Stimulated activated CD4-positive, alpha-beta T cell treated with anti-CD3 and anti-CD28 coated beads, Interleukin-12 subunit alpha, Interleukin-12 subunit beta, amount 100 ng/mL, for 4 hours (primary cell): ENCODE data around the gene MYOM3.
"Not testable (repeated sequence)": the region's sequence is repeated elsewhere in the genome, so short reads cannot be mapped to it uniquely, and the experiment has no call there.

ENCODE experiments used
- DNase-seq: peaks from one replicate; pipeline ENCODE4 v3.0.0-alpha.2; 2020

MYOM3 gene

GRCh38 chr1:24022581-24023361 lies 89.2 kb downstream of the MYOM3 start:
- no peak for DNase-seq

- no peak for DNase-seq
Observed at GRCh38 chr1:24021403-24022266, 90.3 kb downstream of the MYOM3 start.

GRCh38 chr1:24020470-24020869 lies 91.5 kb downstream of the MYOM3 start:
- DNase-seq: no peak

GRCh38 chr1:24020025-24020424 lies 91.9 kb downstream of the MYOM3 start:
- no peak for DNase-seq

- no peak for DNase-seq
Observed at GRCh38 chr1:24018611-24019580, 93.0 kb downstream of the MYOM3 start.

- DNase-seq: no peak
Observed at GRCh38 chr1:24015221-24016210, 96.4 kb downstream of the MYOM3 start.

- DNase-seq: not testable (repeated sequence)
Observed at GRCh38 chr1:24012878-24013277, 99.1 kb downstream of the MYOM3 start.

GRCh38 chr1:24010650-24011049 lies 101.3 kb downstream of the MYOM3 start:
- no peak for DNase-seq

- DNase-seq: no peak
Observed at GRCh38 chr1:24009406-24009805, 102.5 kb downstream of the MYOM3 start.

- DNase-seq: not testable (repeated sequence)
Observed at GRCh38 chr1:24008574-24009184, 103.3 kb downstream of the MYOM3 start.

- no peak for DNase-seq
Observed at GRCh38 chr1:24007079-24007478, 104.9 kb downstream of the MYOM3 start.
